Activated CD4-positive, alpha-beta T cell treated with anti-CD3 and anti-CD28 coated beads for 36 hours (primary cell): ENCODE results near the gene GPX7. TPM values are rescaled to one million over a fixed set of nuclear protein-coding genes. Genes with fewer than 3 reads are reported as not detected.

Experiments
- ATAC-seq: fragments of 200-7000 bp; cut with Tn5 transposase; one replicate; pipeline ENCODE4 v1.10.0; 2021; ENCODE audit warnings: mild to moderate bottlenecking, moderate library complexity
- CTCF ChIA-PET: fragments of 350-600 bp; sonication (Branson Sonifier 250); formaldehyde crosslinking; loops from one replicate; lab custom pipeline; 2021; ENCODE audit warnings: antibody characterized with exemption; lab: Charles Lee
- POLR2A ChIA-PET: fragments of 350-600 bp; sonication (Branson Sonifier 250); formaldehyde crosslinking; loops from one replicate; lab custom pipeline; 2021; ENCODE audit warnings: antibody characterized with exemption, inconsistent platforms; lab: Charles Lee
- DNase-seq: peaks from one replicate; pipeline ENCODE4 v3.0.0-alpha.2; 2020
- H3K27ac Mint-ChIP-seq: one replicate; pipeline ENCODE4 v1.8.0; 2021; ENCODE audit warnings: mixed read lengths
- H3K27me3 Mint-ChIP-seq: one replicate; pipeline ENCODE4 v1.8.0; 2021; ENCODE audit warnings: mixed read lengths
- H3K36me3 Mint-ChIP-seq: one replicate; pipeline ENCODE4 v1.8.0; 2021; ENCODE audit warnings: low read depth, mixed read lengths
- H3K4me1 Mint-ChIP-seq: one replicate; pipeline ENCODE4 v1.8.0; 2021; ENCODE audit warnings: mixed read lengths
- H3K4me3 Mint-ChIP-seq: one replicate; pipeline ENCODE4 v1.8.0; 2021; ENCODE audit warnings: mild to moderate bottlenecking, moderate library complexity, mixed read lengths
- H3K9me3 Mint-ChIP-seq: one replicate; pipeline ENCODE4 v1.8.0; 2021; ENCODE audit warnings: low read depth, mixed read lengths
- intact Hi-C, 2 experiments: fragments of 100-400 bp; cut with DNase I in 1 of 2; cut with micrococcal nuclease in 1 of 2; formaldehyde crosslinking; loops; one replicate each; pipeline versions ENCODE4 v1.14.2 to v1.15.1; 2022 to 2024; cut with DNase I, micrococcal nuclease
- total RNA-seq, 2 experiments: library from RNA; stranded (reverse); gene quantifications; one replicate each; pipeline ENCODE4 v1.2.3, GENCODE V29; 2021

Gene GPX7
- total RNA-seq, 2 experiments from 2014 or later = 19.0 to 23.1 TPM

GRCh38 chr1:52588535-52588934, 13.6 kb upstream of the GPX7 start:
- Mint-ChIP-seq H3K27ac (no peak overlapping the region), H3K36me3 (no peaks in the 10 kb centered on the region), H3K4me3 (no peak overlapping the region), H3K4me1 (no peaks in the 10 kb centered on the region), H3K27me3 (no peaks in the 10 kb centered on the region), H3K9me3 (no peaks in the 10 kb centered on the region)
- DNase-seq (no peak), ATAC-seq (no peak)
- ChIA-PET POLR2A (no interaction called here), CTCF (no interaction called here)
- intact Hi-C loops = no loop called here

- ATAC-seq (no peak), DNase-seq (no peak)
- no peaks in the 10 kb centered on the region for H3K36me3 Mint-ChIP-seq
- H3K27me3 Mint-ChIP-seq = no peaks in the 10 kb centered on the region
- H3K27ac Mint-ChIP-seq = no peak overlapping the region
- intact Hi-C loops = no loop called here
- no peaks in the 10 kb centered on the region for H3K9me3 Mint-ChIP-seq
- no peaks in the 10 kb centered on the region for H3K4me1 Mint-ChIP-seq
- no peak overlapping the region for H3K4me3 Mint-ChIP-seq
- ChIA-PET CTCF (no interaction called here), POLR2A (no interaction called here)
Observed at GRCh38 chr1:52590266-52590665, 11.9 kb upstream of the GPX7 start.

DNA sequence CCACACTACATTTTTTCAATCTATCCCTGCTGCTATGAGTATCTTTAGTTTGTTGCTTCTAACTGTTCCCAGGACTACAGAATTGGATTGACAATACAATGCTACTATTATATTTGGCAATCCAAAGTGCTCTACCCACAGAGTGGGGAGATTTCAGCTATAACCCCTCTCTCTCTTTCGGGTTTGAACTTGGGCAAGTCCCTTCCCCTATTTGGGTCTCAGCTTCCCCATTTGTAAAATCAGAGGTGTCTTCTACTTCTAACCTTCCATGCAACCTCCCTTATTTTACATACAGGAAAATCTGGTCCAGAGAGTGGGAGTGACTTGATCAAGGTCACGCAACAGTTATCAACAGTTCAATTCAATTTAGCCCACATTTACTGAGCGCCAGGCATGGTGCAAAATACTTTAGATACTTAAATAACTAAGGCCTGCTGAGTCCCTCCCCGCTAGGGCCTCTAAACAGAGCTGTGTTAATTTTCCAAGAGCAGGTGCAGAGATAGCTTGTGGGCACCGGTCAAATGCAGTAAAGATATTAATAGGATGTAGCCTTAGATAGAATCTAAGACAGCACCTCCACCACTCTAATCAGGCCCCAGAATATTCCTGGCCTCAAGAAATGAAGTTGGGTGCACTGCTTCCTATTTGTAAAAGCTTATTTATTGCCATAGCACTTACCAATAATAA, 9.4 kb upstream of the GPX7 start:
- no peak for ATAC-seq
- intact Hi-C loops = no loop called here
- Mint-ChIP-seq H3K36me3 (no peaks in the 10 kb centered on the region), H3K4me3 (no peak overlapping the region), H3K27me3 (no peaks in the 10 kb centered on the region), H3K4me1 (no peaks in the 10 kb centered on the region), H3K9me3 (no peaks in the 10 kb centered on the region), H3K27ac (no peak overlapping the region)
- no peak for DNase-seq
- ChIA-PET POLR2A (no interaction called here), CTCF (interaction anchor here (0.6 to 1.1 kb wide), 4 partner anchors 11 to 123 kb away, joined by 3 read pairs; no protein-coding TSS in a partner anchor)

DNA sequence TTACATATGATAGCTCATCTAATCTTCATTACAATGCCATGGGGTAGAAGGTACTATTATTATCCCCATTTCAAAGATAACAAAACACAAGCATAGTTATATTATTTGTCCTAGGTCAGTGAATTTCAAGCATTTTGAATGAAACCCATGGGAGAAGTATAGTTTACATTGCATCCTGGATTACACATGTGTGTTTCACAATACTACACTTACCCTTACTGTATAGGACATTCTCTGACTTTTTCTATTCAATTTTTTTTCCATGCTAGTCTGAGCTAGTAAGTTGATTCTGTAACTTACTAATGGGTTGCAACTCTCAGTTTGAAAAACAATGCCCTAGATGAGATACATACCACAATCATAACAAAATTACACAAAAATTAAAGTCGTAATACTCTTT, 8.7 kb upstream of the GPX7 start:
- CTCF ChIA-PET = interaction anchor here (0.6 to 1.1 kb wide), 3 partner anchors 14 to 124 kb away, joined by 3 read pairs; no protein-coding TSS in a partner anchor
- H3K4me1 Mint-ChIP-seq = no peaks in the 10 kb centered on the region
- POLR2A ChIA-PET = no interaction called here
- intact Hi-C loops = no loop called here
- H3K27ac Mint-ChIP-seq = no peak overlapping the region
- no peak for DNase-seq
- no peaks in the 10 kb centered on the region for H3K9me3 Mint-ChIP-seq
- H3K36me3 Mint-ChIP-seq = no peaks in the 10 kb centered on the region
- no peak for ATAC-seq
- no peak overlapping the region for H3K4me3 Mint-ChIP-seq
- H3K27me3 Mint-ChIP-seq = no peaks in the 10 kb centered on the region

DNA sequence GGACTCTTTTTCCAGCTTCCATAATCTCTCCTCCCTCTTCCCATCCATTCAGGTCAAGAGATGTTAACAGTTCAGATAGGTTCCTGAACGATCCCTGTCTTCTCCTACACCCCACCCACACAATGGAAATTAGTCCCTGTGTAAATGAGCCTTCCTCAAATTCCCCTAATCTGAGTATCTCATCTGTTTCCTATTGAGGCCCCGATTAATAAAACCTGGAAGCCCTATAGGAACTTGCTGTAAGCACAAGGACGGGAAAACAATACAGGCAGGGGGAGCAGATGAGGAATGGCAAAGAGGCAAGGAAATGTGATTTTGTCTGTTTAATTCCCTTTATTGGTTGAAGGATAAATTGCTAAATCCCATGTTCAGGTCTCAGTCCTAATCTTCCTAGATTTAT, 7.1 kb upstream of the GPX7 start:
- H3K9me3 Mint-ChIP-seq = peaks cover 3% of the 10 kb centered on the region
- H3K4me3 Mint-ChIP-seq = no peak overlapping the region
- no peaks in the 10 kb centered on the region for H3K27me3 Mint-ChIP-seq
- H3K36me3 Mint-ChIP-seq = no peaks in the 10 kb centered on the region
- H3K4me1 Mint-ChIP-seq = no peaks in the 10 kb centered on the region
- CTCF ChIA-PET = no interaction called here
- intact Hi-C loops = no loop called here
- no peak for DNase-seq
- POLR2A ChIA-PET = no interaction called here
- no peak for ATAC-seq
- H3K27ac Mint-ChIP-seq = no peak overlapping the region

- peaks cover 3% of the 10 kb centered on the region for H3K9me3 Mint-ChIP-seq
- ChIA-PET POLR2A (interaction anchor here (0.7 kb wide), 1 partner anchor 292 kb away, joined by 4 read pairs; no protein-coding TSS in a partner anchor), CTCF (no interaction called here)
- no peak overlapping the region for H3K4me3 Mint-ChIP-seq
- peaks cover 3% of the 10 kb centered on the region for H3K36me3 Mint-ChIP-seq
- intact Hi-C loops = no loop called here
- no peaks in the 10 kb centered on the region for H3K27me3 Mint-ChIP-seq
- peaks cover 13% of the 10 kb centered on the region for H3K4me1 Mint-ChIP-seq
- DNase-seq = no peak
- H3K27ac Mint-ChIP-seq = no peak overlapping the region
- ATAC-seq = no peak
Observed at GRCh38 chr1:52597912-52598311, 4.3 kb upstream of the GPX7 start.

GRCh38 chr1:52598729-52599128, 3.4 kb upstream of the GPX7 start:
- POLR2A ChIA-PET = interaction anchor here (0.7 kb wide), 1 partner anchor 292 kb away, joined by 4 read pairs; no protein-coding TSS in a partner anchor
- DNase-seq (no peak), ATAC-seq (no peak)
- Mint-ChIP-seq H3K27ac (no peak overlapping the region), H3K27me3 (no peaks in the 10 kb centered on the region), H3K9me3 (peaks cover 3% of the 10 kb centered on the region), H3K4me3 (no peak overlapping the region), H3K4me1 (peaks cover 21% of the 10 kb centered on the region), H3K36me3 (peaks cover 5% of the 10 kb centered on the region)
- CTCF ChIA-PET = interaction anchor here (0.7 kb wide), 1 partner anchor 87 kb away, joined by 3 read pairs; no protein-coding TSS in a partner anchor
- intact Hi-C loops = no loop called here

DNA sequence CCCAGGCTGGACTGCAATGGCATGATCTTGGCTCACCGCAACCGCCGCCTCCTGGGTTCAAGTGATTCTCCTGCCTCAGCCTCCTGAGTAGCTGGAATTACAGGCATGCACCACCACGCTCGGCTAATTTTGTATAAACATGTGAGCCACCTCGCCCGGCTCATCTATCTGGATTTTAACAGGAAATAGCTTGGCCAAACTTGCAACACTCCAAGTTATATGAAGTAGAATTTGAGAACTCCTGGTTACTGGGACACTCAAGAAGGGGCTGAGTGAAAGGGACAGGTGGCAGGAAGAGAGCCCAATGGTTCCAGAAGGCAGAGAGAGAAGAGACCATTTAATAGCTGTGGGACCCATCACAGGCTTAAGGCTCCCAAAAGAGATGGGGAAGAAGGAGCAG, 2.9 kb upstream of the GPX7 start:
- peaks cover 25% of the 10 kb centered on the region for H3K4me1 Mint-ChIP-seq
- no peak overlapping the region for H3K4me3 Mint-ChIP-seq
- intact Hi-C loops = no loop called here
- ATAC-seq = no peak
- H3K27ac Mint-ChIP-seq = no peak overlapping the region
- CTCF ChIA-PET = interaction anchor here (0.7 to 1.0 kb wide), 3 partner anchors 35 to 155 kb away, joined by 3 read pairs; no protein-coding TSS in a partner anchor
- peaks cover 8% of the 10 kb centered on the region for H3K36me3 Mint-ChIP-seq
- POLR2A ChIA-PET = interaction anchor here (0.6 kb wide), 1 partner anchor 196 kb away, joined by 6 read pairs; no protein-coding TSS in a partner anchor
- peaks cover 3% of the 10 kb centered on the region for H3K9me3 Mint-ChIP-seq
- no peaks in the 10 kb centered on the region for H3K27me3 Mint-ChIP-seq
- DNase-seq = no peak

DNA sequence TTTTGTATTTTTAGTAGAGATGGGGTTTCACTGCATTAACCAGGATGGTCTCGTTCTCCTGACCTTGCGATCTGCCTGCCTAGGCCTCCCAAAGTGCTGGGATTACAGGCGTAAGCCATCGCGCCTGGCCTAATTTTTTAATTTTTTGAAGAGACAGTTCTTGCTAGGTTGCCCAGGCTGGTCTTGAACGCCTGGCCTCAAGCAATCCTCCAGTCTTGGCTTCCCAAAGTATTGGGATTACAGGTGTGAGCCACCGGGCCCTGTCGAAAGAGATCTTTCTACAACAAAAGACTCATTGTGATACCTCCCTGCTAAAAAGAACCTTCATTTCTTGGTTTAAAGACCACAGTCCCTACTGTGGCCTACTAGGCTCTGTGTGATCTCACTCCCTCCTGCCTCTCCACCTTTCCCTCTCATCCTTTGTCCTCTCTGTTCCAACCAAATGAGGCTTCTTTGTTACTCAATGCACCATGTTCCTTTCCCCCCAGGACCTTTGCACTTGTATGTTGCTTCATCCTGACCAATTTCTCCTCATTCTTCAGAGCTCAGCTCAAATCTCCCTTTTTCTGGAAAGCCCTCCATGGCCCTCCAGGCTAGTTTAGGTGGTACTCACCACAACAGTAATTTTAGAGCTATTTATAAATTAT, 1.5 kb upstream of the GPX7 start:
- CTCF ChIA-PET = interaction anchor here (0.6 to 1.6 kb wide), 3 partner anchors 86 to 446 kb away, joined by 3 to 6 read pairs (median 4); no protein-coding TSS in a partner anchor
- Mint-ChIP-seq H3K9me3 (peaks cover 3% of the 10 kb centered on the region), H3K36me3 (peaks cover 11% of the 10 kb centered on the region), H3K27me3 (no peaks in the 10 kb centered on the region), H3K27ac (peak overlapping the region; percentile 22), H3K4me3 (no peak overlapping the region), H3K4me1 (peaks cover 35% of the 10 kb centered on the region)
- ATAC-seq (no peak), DNase-seq (no peak)
- POLR2A ChIA-PET = interaction anchor here (1.0 kb wide), 1 partner anchor 48 kb away, joined by 4 read pairs; the partner anchor contains the start of gene TUT4
- intact Hi-C loops = loop anchor here in 1 of 2 experiments (5.0 kb wide), 1 partner anchor 48 kb away; the partner anchor contains the start of gene TUT4

DNA sequence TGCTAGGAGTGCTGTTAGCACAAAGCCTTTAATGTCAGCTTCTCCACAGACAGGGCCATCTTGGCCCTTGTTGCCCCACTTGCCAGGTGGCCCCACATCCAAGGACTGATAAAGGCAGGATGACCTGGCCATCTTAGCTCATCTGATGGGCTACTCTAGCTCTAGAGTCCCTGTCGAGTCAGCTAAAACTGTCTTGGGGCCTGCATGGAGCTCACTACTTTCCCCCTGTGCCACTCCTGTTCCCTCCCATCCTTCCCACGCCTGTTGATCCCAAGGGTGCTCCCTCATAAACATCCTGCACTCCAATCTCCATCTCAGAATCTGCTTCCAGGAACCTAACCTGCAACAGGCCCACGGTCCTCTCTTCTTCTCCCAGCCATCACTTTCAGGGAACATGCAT, 652 bp upstream of the GPX7 start:
- no peaks in the 10 kb centered on the region for H3K27me3 Mint-ChIP-seq
- intact Hi-C loops = loop anchor here in 1 of 2 experiments (5.0 kb wide), 1 partner anchor 49 kb away; the partner anchor contains the start of gene TUT4
- peak overlapping the region; percentile 83 for H3K27ac Mint-ChIP-seq
- ChIA-PET POLR2A (interaction anchor here (1.0 kb wide), 1 partner anchor 49 kb away, joined by 4 read pairs; the partner anchor contains the start of gene TUT4), CTCF (interaction anchor here (0.8 to 1.6 kb wide), 3 partner anchors 48 to 196 kb away, joined by 4 to 6 read pairs (median 4); partner anchors contain the start of gene TUT4)
- DNase-seq (peak; percentile 5), ATAC-seq (no peak)
- H3K36me3 Mint-ChIP-seq = peaks cover 15% of the 10 kb centered on the region
- H3K4me3 Mint-ChIP-seq = peak overlapping the region; percentile 75
- H3K9me3 Mint-ChIP-seq = peaks cover 3% of the 10 kb centered on the region
- H3K4me1 Mint-ChIP-seq = peaks cover 40% of the 10 kb centered on the region
